HS-5 (cell line): Measurements from ENCODE around the gene LETMD1.
"Not testable (repeated sequence)": the region's sequence is repeated elsewhere in the genome, so short reads cannot be mapped to it uniquely, and the experiment has no call there.

Source experiments
- DNase-seq: peaks from one replicate; pipeline ENCODE4 v3.0.0-alpha.2; 2012; ENCODE audit warnings: low read depth

LETMD1 gene

GRCh38 chr12:51047655-51048540, at the start of gene LETMD1:
Gene LETMD1 (plus strand): TSS chr12:51048327. CDS start chr12:51048357, 30 bp downstream.
- DNase-seq = peak; percentile 94

GRCh38 chr12:50999093-50999492, 49.0 kb upstream of the LETMD1 start:
- DNase-seq = no peak

GRCh38 chr12:51000245-51000644, 47.9 kb upstream of the LETMD1 start:
- peak; percentile 58 for DNase-seq

GRCh38 chr12:51001799-51002198, 46.3 kb upstream of the LETMD1 start:
- no peak for DNase-seq

GRCh38 chr12:51004504-51004903, 43.6 kb upstream of the LETMD1 start:
- no peak for DNase-seq

- DNase-seq = no peak
Observed at GRCh38 chr12:51005030-51005429, 43.1 kb upstream of the LETMD1 start.

- no peak for DNase-seq
Observed at GRCh38 chr12:51005671-51006070, 42.5 kb upstream of the LETMD1 start.

GRCh38 chr12:51008329-51009055, 39.6 kb upstream of the LETMD1 start:
- no peak for DNase-seq

GRCh38 chr12:51009056-51009440, 39.1 kb upstream of the LETMD1 start:
- DNase-seq = no peak

- DNase-seq = no peak
Observed at GRCh38 chr12:51011955-51012354, 36.2 kb upstream of the LETMD1 start.

GRCh38 chr12:51012570-51013236, 35.4 kb upstream of the LETMD1 start:
- no peak for DNase-seq

- no peak for DNase-seq
Observed at GRCh38 chr12:51013441-51013840, 34.7 kb upstream of the LETMD1 start.

- DNase-seq = not testable (repeated sequence)
Observed at GRCh38 chr12:51014467-51014866, 33.7 kb upstream of the LETMD1 start.

GRCh38 chr12:51017452-51017851, 30.7 kb upstream of the LETMD1 start:
- no peak for DNase-seq

GRCh38 chr12:51018956-51019355, 29.2 kb upstream of the LETMD1 start:
- DNase-seq = no peak

- DNase-seq = no peak
Observed at GRCh38 chr12:51019927-51020326, 28.2 kb upstream of the LETMD1 start.

- no peak for DNase-seq
Observed at GRCh38 chr12:51020448-51021182, 27.5 kb upstream of the LETMD1 start.

- no peak for DNase-seq
Observed at GRCh38 chr12:51021694-51022093, 26.4 kb upstream of the LETMD1 start.

- DNase-seq = no peak
Observed at GRCh38 chr12:51023625-51024382, 24.3 kb upstream of the LETMD1 start.

- no peak for DNase-seq
Observed at GRCh38 chr12:51025338-51025835, 22.7 kb upstream of the LETMD1 start.
